Osteoblast (primary cell): ENCODE data around the gene TMEM234. TPM values are rescaled to one million over a fixed set of nuclear protein-coding genes. Genes with fewer than 3 reads are reported as not detected.
A peak's percentile ranks its signal among the peaks of the same experiment; 100 is the strongest.

Experiments used
- DNase-seq: peaks from one replicate; pipeline ENCODE4 v3.0.0; 2011; ENCODE audit warnings: low spot score, mixed read lengths; ENCODE audit not compliant: insufficient read length; ENCODE audit errors: missing footprints
- H2AFZ ChIP-seq: 2 replicates; pipeline ENCODE4 v1.6.0; 2011; ENCODE audit warnings: mild to moderate bottlenecking, low read length
- H3K27ac ChIP-seq: 2 replicates; pipeline ENCODE4 v1.5.1; 2011; ENCODE audit warnings: mild to moderate bottlenecking, low read depth, low read length, moderate library complexity
- H3K27me3 ChIP-seq: 2 replicates; pipeline ENCODE4 v1.6.0; 2012; ENCODE audit warnings: mild to moderate bottlenecking, control low read depth, inconsistent platforms, low read length, moderate library complexity; ENCODE audit not compliant: insufficient read depth
- H3K36me3 ChIP-seq: 2 replicates; pipeline ENCODE4 v1.5.1; 2011; ENCODE audit warnings: mild to moderate bottlenecking, low read length, control low read depth, moderate library complexity; ENCODE audit not compliant: insufficient read depth
- H3K4me1 ChIP-seq: 2 replicates; pipeline ENCODE4 v1.5.1; 2011; ENCODE audit warnings: mild to moderate bottlenecking, low read length, control low read depth, moderate library complexity; ENCODE audit not compliant: insufficient read depth
- H3K4me2 ChIP-seq: 2 replicates; pipeline ENCODE4 v1.6.0; 2011; ENCODE audit warnings: mild to moderate bottlenecking, low read length; ENCODE audit not compliant: insufficient read depth
- H3K4me3 ChIP-seq: fragments of 200-600 bp; sonication (generic); 3 replicates; pipeline ENCODE4 v1.5.1; 2012; ENCODE audit warnings: mild to moderate bottlenecking, low read length, inconsistent platforms; ENCODE audit not compliant: insufficient read depth
- H3K79me2 ChIP-seq: 2 replicates; pipeline ENCODE4 v1.6.0; 2012; ENCODE audit warnings: mild to moderate bottlenecking, low read length, control low read depth, inconsistent platforms; ENCODE audit not compliant: insufficient read depth
- H3K9me3 ChIP-seq: 2 replicates; pipeline ENCODE4 v1.5.1; 2011; ENCODE audit warnings: low read depth, low read length, control low read depth
- H4K20me1 ChIP-seq: 2 replicates; pipeline ENCODE4 v1.6.0; 2012; ENCODE audit warnings: mild to moderate bottlenecking, low read length, control low read depth; ENCODE audit not compliant: insufficient read depth
- total RNA-seq: library from RNA; depleted of rRNA; stranded (reverse); fragments of >200 nt; gene quantifications from 2 replicates; pipeline ENCODE4 v1.2.3, GENCODE V29; 2012
- TF ChIP-seq, protein P1 (sequence below): IDR thresholded peaks from 2 replicates; pipeline ENCODE4 v1.5.1; 2011; ENCODE audit warnings: mild to moderate bottlenecking, low read depth, low read length, moderate library complexity; ENCODE audit errors: extremely low read depth

TMEM234 gene
- total RNA-seq, 1 donor: 24.2 TPM

DNA sequence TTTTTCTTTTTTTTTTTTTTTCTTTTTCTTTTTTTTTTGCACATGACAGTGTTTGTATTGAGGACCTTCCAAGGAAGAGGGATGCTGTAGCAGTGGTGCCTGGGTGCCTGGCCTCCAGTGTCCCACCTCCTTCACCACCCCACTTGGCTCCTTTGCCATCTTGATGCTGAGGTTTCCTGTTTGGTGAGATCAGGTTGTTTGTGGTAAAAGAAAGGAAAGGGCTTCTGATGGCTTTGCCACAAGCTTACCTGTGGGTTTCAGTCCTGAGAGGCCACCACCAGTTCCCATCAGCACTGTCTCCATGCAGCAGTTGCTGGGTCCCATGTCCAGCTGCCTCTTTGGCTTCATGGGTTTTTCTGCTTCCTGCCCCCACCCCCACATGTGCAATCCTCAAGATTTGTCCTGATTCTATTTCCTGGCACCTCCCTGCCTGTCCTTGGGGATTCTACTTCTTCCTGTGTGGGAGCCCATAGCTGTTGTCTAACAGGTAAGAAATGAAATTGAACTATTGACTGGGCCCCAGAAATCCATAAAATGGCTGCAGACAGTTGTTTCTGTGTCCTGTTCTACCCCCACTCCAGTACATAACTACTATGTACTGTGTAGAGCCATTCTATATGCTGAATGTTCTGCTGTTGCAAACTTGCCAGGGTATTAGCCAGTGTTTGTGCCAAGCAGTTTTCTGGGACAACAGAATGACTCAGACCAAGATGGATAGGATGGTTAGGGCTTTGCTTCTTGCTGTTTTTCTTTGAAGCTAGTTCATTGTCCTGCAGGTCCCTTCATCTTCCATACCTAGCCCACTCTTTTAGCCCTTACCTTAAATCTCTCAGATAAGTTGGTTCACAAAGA is 26.0 kb downstream of the TMEM234 start:
- DNase-seq: no peak
- Histone ChIP-seq H2AFZ (no peak overlapping the region), H3K9me3 (no peaks in the 10 kb centered on the region), H3K27me3 (no peaks in the 10 kb centered on the region), H3K79me2 (peaks cover 9% of the 10 kb centered on the region), H3K4me2 (no peak overlapping the region), H3K4me3 (no peak overlapping the region), H4K20me1 (peaks cover 40% of the 10 kb centered on the region), H3K36me3 (peaks cover 79% of the 10 kb centered on the region), H3K4me1 (peaks cover 28% of the 10 kb centered on the region), H3K27ac (peak overlapping the region; percentile 5)
- TF ChIP-seq, protein P1, sequence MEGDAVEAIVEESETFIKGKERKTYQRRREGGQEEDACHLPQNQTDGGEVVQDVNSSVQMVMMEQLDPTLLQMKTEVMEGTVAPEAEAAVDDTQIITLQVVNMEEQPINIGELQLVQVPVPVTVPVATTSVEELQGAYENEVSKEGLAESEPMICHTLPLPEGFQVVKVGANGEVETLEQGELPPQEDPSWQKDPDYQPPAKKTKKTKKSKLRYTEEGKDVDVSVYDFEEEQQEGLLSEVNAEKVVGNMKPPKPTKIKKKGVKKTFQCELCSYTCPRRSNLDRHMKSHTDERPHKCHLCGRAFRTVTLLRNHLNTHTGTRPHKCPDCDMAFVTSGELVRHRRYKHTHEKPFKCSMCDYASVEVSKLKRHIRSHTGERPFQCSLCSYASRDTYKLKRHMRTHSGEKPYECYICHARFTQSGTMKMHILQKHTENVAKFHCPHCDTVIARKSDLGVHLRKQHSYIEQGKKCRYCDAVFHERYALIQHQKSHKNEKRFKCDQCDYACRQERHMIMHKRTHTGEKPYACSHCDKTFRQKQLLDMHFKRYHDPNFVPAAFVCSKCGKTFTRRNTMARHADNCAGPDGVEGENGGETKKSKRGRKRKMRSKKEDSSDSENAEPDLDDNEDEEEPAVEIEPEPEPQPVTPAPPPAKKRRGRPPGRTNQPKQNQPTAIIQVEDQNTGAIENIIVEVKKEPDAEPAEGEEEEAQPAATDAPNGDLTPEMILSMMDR: no peak

DNA sequence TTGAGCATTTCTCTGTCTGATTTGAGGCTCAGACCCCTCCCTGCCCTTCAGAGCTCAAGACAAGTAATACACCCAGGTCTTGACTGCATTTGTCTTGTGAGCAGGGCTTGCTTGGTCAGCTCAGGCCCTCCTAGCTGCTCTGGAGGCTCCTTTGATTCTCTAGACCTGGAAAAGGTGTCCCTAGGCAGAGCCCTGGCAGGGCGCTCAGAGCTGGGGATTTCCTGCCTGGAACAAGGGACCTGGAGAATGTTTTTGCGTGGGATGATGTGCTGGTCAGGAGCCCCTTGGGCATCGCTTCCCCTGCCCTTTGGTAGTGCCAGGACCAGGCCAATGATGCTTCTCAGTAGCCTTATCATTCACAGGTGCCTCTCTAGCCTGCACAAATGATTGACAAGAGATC is 26.6 kb downstream of the TMEM234 start:
- Histone ChIP-seq H3K79me2 (peaks cover 11% of the 10 kb centered on the region), H3K4me3 (no peak overlapping the region), H3K9me3 (no peaks in the 10 kb centered on the region), H3K4me1 (peaks cover 22% of the 10 kb centered on the region), H3K27me3 (no peaks in the 10 kb centered on the region), H3K27ac (no peak overlapping the region), H4K20me1 (peaks cover 43% of the 10 kb centered on the region), H3K4me2 (no peak overlapping the region), H3K36me3 (peaks cover 84% of the 10 kb centered on the region), H2AFZ (no peak overlapping the region)
- TF ChIP-seq, protein P1: no peak
- DNase-seq: no peak

DNA sequence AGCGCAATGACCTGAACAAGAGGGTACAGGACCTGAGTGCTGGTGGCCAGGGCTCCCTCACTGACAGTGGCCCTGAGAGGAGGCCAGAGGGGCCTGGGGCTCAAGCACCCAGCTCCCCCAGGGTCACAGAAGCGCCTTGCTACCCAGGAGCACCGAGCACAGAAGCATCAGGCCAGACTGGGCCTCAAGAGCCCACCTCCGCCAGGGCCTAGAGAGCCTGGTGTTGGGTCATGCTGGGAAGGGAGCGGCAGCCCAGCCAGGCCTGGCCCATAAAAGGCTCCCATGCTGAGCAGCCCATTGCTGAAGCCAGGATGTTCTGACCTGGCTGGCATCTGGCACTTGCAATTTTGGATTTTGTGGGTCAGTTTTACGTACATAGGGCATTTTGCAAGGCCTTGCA is 27.2 kb downstream of the TMEM234 start:
- TF ChIP-seq, protein P1: no peak
- peaks cover 45% of the 10 kb centered on the region for H4K20me1 ChIP-seq
- H3K79me2 ChIP-seq: peaks cover 14% of the 10 kb centered on the region
- H3K4me1 ChIP-seq: peaks cover 17% of the 10 kb centered on the region
- H3K27me3 ChIP-seq: no peaks in the 10 kb centered on the region
- H3K9me3 ChIP-seq: no peaks in the 10 kb centered on the region
- H3K36me3 ChIP-seq: peaks cover 89% of the 10 kb centered on the region
- H3K27ac ChIP-seq: no peak overlapping the region
- H2AFZ ChIP-seq: no peak overlapping the region
- no peak for DNase-seq
- H3K4me2 ChIP-seq: no peak overlapping the region
- H3K4me3 ChIP-seq: no peak overlapping the region

GRCh38 chr1:32192220-32192948 is 29.8 kb downstream of the TMEM234 start:
- TF ChIP-seq, protein P1: no peak
- Histone ChIP-seq H3K27me3 (no peaks in the 10 kb centered on the region), H3K4me1 (peaks cover 9% of the 10 kb centered on the region), H3K36me3 (peaks cover 98% of the 10 kb centered on the region), H3K27ac (no peak overlapping the region), H4K20me1 (peaks cover 61% of the 10 kb centered on the region), H2AFZ (no peak overlapping the region), H3K4me2 (no peak overlapping the region), H3K79me2 (peaks cover 35% of the 10 kb centered on the region), H3K4me3 (no peak overlapping the region), H3K9me3 (no peaks in the 10 kb centered on the region)
- no peak for DNase-seq
